ENCODE measurements around the gene ENTHD1. TPM values are rescaled to one million over a fixed set of nuclear protein-coding genes. Genes with fewer than 3 reads are reported as not detected.

Gene ENTHD1
- polyA plus RNA-seq (ENCODE audit: insufficient read depth in 1 of 5, insufficient read length in 5 of 5, low replicate concordance in 1 of 5) = not detected
- long read RNA-seq, donor 1 = 0 reads
- long read RNA-seq, donor 2 = 0 reads
- long read RNA-seq, donor 3 = 0 reads
- long read RNA-seq, donor 4 = 0 reads
- long read RNA-seq, donor 5 = 0 reads
- long read RNA-seq, donor 6 = 0 reads
- long read RNA-seq, donor 7 = 0 reads
- long read RNA-seq, donor 8 = 0 reads

- DNase-seq = no peak
Observed at GRCh38 chr22:39893526-39893925, at the start of gene ENTHD1. TSS of gene ENTHD1 (minus strand) at chr22:39893760. CDS start at chr22:39887748, 6,012 bp downstream.

- DNase-seq = no peak
Observed at GRCh38 chr22:39943337-39943736, 49.8 kb upstream of the ENTHD1 start.

DNA sequence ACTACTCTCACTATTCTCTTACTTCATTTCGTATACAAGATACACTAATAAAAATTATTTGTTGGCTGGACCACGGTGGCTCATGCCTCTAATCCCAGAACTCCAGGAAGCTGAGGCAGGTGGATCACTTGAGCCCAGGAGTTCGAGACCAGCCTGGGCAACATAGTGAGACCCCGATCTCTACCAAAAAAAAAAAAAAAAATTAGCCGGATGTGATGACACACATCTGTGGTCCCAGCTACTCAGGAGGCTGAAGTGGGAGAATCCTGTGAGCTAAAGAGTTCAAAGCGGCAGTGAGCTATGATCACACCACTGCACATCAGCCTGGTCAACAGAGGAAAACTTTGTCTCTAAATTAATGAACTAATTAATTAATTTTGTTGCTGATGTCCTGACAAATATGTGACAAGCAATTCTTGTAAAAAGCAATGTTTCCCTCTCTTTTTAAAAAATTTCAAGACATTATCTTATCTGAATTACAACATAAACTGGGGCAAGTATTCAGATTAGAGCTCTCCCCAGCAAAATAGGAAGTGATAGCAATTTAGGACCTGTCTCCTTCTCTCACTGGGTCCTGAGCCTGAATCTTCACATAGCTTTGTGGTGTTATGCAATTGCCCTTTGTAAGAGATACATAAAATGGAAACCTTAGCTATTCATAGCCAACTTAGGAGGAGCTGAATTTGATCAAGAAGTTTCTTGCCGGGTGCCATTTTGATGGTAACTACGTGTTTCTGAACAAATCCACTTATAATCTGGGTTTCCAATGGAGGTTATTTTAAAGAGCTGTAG is 49.1 kb upstream of the ENTHD1 start:
- no peak for DNase-seq

DNA sequence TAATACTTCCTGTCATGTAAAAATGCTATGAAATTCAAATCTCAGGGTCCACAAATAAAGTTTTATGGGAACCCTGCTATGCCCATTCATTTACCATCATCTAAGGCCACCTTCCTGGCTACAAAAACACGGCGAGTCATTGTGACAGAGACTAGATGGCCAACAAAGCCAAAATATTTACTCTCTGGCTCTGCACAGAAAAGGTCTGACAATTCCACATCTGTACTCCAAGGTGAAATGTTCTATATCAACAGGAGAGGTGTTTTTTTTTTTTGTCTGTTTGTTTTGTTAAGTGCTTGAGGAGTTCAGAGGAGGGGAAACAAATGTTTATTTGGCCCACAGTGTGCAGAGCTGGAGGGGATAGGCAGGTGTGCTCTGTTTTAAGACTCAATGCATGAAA is 48.0 kb upstream of the ENTHD1 start:
- no peak for DNase-seq

- DNase-seq = no peak
Observed at GRCh38 chr22:39940757-39941305, 47.3 kb upstream of the ENTHD1 start.

GRCh38 chr22:39939830-39940229 is 46.3 kb upstream of the ENTHD1 start:
- DNase-seq = no peak

DNA sequence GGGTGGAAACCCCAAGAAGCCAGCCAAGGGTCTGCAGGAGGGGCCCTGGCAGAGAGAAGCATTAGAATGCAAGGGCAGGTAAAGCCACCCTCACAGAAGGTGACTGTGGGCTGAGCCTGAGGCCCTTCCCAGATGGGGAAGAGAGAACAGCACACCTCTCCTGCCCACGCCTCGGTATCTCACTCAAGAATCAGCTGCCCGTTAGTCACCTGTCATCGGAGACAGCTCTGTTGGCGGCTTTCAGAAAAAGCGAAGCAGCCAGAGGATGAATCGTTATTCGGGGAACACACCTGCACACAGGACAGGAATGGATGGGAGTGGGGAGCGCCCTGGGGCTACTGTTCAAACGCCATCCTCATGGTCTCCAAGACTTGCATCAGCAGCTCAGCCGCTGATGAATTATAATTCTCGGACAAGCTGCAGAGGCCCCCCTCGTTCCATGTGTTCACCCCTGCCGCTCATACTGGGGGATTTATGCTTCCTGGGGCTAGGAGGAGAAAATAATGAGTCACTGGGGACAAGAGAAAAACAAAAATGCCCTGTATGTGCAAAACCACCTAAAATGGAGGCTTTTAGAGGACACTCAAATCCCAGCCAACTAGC is 45.0 kb upstream of the ENTHD1 start:
- no peak for DNase-seq

DNA sequence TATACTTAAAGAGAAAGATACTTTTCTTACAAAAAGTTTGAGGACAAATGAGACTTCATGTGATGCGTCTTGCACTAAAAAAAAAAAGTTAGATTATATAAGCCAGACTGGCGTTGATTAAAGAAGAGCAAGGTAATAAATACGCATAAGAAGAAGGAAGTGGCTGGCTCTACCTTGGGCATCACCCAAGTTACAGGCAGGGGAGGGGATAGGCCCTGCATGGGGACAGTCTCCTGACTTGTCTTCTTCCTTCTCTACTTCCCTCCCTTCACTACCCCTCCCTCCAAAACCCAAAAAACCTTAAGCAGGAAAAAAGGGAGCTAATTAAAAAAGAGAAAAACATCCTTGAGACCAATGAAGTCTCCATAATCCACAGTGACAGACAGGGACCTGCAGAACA is 44.3 kb upstream of the ENTHD1 start:
- DNase-seq = no peak

DNA sequence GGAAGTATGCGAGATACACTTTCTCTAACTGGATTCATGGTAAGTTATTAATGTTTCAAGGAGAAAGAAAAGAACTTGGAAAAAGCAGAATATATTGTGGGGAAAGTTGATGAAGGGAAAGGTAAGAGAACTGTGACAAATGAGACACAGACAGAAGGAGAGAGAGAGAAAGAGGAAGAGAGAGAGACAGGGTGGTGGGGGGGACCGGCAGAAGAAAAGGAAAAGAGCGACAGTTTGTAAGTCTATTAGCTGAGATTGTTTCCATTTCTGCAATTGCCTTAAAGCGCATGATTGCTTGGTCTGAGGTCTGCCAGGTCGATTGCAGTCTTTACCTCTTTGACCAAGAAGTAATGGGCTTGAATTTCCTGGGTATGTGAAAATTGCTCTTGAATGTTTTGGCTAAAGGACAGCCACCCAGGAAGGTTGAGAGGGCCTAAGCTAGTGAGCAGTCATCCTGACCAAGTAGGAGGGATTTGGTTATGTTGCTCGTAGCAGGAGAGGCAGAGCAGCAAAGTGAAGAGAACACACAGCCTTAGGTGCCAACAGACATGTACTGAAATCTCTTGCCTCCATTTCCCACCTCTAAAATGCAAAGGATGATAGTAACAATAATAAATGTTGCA is 43.1 kb upstream of the ENTHD1 start:
- DNase-seq = no peak

GRCh38 chr22:39935612-39936011 is 42.1 kb upstream of the ENTHD1 start:
- DNase-seq = no peak

DNA sequence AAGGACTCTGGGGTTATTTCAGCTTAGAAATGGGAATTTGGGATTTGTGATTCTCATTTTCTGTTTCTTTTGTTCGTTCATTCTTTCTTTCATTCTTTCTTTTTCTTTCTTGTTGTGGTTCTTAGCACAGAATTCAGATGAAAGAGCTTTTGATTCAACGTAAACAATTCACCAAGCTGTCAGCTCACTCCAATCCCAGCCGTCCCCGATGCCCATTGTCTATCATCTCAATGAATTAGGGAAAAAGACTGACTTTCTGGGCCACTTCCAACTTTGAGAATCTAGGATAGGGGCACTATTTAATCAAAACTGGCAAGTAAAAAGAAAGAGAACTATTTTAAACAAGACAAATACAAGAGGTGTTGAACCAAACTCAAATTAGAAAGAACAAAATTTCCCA is 41.6 kb upstream of the ENTHD1 start:
- DNase-seq = no peak

DNA sequence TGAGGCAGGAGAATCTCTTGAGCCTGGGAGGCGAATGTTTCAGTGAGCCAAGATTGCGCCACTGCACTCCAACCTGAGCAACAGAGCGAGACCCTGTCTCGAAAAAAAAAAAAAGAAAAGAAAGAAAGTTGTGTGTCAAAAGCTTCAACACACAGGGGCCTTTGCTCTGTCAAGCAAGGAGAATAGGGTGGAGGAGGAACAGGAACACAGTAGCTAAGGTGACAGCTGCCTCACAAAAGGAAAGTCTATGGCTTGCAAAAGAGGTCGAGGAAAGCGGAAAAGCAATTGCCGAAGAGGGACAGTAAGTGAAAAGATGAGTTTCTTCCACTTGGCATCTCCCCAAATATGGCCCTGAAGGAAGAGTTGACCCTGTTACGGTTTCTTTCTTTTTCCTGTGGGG is 40.2 kb upstream of the ENTHD1 start:
- no peak for DNase-seq

DNA sequence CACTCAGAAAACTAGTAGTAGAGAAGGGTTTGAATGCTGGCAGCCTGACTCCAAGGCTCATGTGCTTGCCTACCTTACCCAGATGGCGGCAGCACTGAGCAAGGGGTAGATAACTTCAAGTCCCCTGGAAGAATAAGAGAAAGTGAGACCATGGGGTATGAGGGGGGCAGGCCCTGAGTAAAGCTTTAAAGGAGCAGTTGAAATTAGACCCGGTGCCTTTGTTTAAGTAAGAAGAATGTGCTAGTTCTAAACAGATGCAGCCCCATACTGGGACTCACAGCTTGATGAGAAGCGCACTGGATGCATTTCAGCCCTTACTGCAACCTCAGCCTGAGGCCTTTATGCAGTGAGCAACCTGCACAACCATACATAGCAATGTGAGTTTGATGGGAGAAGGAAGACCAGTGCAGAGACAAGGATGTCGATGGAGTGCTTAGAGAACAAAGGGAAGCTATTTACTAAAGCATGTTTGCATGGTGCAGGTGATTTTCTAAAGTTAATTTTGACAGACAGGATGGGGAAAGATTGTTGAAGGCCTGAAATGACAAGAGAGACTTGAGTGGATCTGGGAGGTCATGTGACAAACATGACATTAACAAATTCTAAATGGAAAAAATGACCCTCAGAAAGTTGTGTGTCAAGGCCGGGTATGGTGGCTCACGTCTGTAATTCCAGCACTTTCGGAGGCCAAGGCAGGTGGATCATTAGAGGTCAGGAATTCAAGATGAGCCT is 39.5 kb upstream of the ENTHD1 start:
- DNase-seq = no peak

- DNase-seq = no peak
Observed at GRCh38 chr22:39932166-39932565, 38.6 kb upstream of the ENTHD1 start.

GRCh38 chr22:39931251-39931650 is 37.7 kb upstream of the ENTHD1 start:
- no peak for DNase-seq

- DNase-seq = no peak
Observed at GRCh38 chr22:39928536-39929520, 35.3 kb upstream of the ENTHD1 start.

DNA sequence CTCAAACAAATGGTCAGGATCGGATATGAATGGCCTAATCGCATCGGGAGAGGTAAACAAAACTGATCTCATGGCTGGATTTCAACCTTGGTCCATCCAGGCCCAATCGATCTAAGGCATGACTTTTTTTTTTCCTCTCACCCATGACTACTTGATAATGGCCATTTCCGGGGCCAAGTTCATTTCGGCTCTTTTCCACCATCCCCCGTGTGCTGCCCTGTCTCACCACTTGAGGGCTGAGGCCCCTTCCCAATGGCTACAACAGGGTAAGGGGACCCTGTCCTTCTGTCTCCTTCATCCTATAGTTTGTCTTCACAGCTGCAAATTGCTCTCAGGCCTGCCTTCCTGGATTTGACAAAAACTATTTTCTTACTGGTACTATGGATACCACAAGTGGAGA is 34.0 kb upstream of the ENTHD1 start:
- DNase-seq = no peak

DNA sequence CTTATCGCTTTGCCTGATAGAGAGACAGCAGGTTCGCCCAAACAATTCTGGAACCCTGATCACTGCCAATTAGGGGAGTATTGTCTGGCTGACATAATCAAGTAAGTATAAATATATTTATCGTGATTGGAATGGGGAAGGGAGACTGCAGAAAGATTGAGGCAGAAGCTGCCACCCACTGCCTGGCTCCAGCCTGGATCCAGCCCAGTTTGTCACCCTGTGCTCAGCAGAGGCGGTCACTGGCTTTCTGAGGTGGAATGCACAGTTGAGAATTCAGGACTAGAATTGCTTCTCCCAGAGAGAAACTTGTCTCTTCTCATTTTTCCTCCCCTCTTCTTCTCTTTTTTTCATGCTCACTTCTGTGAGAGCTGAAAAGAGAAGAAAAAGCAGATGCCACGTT is 33.2 kb upstream of the ENTHD1 start:
- DNase-seq = no peak

DNA sequence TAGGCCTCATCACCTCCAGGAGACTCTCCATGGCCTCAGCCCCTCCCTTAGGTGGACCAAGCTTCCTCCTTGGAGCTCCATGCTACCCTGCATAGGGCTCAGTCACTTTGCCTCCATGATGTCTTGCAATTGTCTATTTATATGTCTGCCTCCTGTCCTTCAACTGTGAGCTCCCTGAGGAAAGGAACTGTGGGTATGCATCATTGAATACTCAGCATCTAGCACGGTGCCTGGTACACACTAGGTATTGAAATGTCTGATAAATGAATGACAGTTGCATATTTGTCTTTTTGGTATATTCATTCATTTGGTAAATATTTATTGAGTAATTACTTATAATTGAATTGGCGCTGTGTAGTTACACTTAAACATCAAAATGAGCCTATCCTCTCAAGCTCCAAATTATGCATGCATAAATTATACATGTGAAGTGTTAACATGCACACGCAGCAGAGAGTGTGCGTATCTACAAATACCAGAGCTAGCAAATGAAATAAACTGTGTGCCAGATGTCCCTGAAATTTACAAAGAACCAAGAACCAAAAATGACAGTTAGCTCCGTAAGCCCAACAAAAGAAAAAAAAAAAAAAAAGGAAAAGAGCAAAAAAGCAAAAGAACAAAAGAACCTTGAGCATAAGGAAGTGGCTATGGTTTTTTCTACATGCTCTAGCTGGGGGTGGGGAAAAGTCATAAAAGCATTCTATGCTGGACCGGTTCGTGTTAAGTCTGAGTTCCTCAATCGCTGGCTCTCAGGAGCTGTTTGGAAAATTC is 32.5 kb upstream of the ENTHD1 start:
- DNase-seq = no peak

GRCh38 chr22:39925273-39925672 is 31.7 kb upstream of the ENTHD1 start:
- no peak for DNase-seq
